Brain microvascular endothelial cell (primary cell): ENCODE measurements around the gene ANKMY1.

Experiments
- DNase-seq: peaks from one replicate; pipeline ENCODE4 v3.0.0-alpha.2; 2020
- H3K27ac ChIP-seq: fragments of 250-450 bp; sonication (Bioruptor Pico); 2 replicates; pipeline ENCODE4 v1.5.1; 2020; ENCODE audit warnings: mild to moderate bottlenecking, moderate library complexity
- H3K27me3 ChIP-seq: fragments of 250-450 bp; sonication (Bioruptor Pico); replicated peaks from 2 replicates; pipeline ENCODE4 v1.5.1; 2020; ENCODE audit warnings: mild to moderate bottlenecking
- H3K36me3 ChIP-seq: fragments of 250-450 bp; sonication (Bioruptor Pico); replicated peaks from 2 replicates; pipeline ENCODE4 v1.5.1; 2020; ENCODE audit warnings: mild to moderate bottlenecking
- H3K4me3 ChIP-seq: 2 replicates; pipeline ENCODE4 v1.5.1; 2011; ENCODE audit warnings: low read depth, mild to moderate bottlenecking, control low read depth, low read length, moderate library complexity
- in situ Hi-C: cut with HindIII; loops from 2 replicates; pipeline ENCODE4 v1.10.0; 2017; ENCODE audit warnings: low sequenced_read_pairs, low pct_ligation_motif_present
- TF ChIP-seq, protein P1 (sequence below): IDR thresholded peaks from 2 replicates; pipeline ENCODE4 v1.5.1; 2011; ENCODE audit warnings: low read depth, mild to moderate bottlenecking, moderate library complexity, low read length, control low read depth, inconsistent platforms; ENCODE audit errors: missing control alignments

ANKMY1 gene

GRCh38 chr2:240588669-240589068 is 30.9 kb upstream of the ANKMY1 start:
- no peak for DNase-seq
- Histone ChIP-seq H3K36me3 (peaks cover 2% of the 10 kb centered on the region), H3K27me3 (no peaks in the 10 kb centered on the region), H3K4me3 (no peak overlapping the region), H3K27ac (no peak overlapping the region)
- in situ Hi-C loops: no loop called here
- TF ChIP-seq, protein P1, sequence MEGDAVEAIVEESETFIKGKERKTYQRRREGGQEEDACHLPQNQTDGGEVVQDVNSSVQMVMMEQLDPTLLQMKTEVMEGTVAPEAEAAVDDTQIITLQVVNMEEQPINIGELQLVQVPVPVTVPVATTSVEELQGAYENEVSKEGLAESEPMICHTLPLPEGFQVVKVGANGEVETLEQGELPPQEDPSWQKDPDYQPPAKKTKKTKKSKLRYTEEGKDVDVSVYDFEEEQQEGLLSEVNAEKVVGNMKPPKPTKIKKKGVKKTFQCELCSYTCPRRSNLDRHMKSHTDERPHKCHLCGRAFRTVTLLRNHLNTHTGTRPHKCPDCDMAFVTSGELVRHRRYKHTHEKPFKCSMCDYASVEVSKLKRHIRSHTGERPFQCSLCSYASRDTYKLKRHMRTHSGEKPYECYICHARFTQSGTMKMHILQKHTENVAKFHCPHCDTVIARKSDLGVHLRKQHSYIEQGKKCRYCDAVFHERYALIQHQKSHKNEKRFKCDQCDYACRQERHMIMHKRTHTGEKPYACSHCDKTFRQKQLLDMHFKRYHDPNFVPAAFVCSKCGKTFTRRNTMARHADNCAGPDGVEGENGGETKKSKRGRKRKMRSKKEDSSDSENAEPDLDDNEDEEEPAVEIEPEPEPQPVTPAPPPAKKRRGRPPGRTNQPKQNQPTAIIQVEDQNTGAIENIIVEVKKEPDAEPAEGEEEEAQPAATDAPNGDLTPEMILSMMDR: no peak

GRCh38 chr2:240588006-240588655 is 30.3 kb upstream of the ANKMY1 start:
- H3K4me3 ChIP-seq: peak overlapping the region; percentile 96
- no peaks in the 10 kb centered on the region for H3K27me3 ChIP-seq
- in situ Hi-C loops: no loop called here
- peaks cover 2% of the 10 kb centered on the region for H3K36me3 ChIP-seq
- DNase-seq: no peak
- TF ChIP-seq, protein P1: no peak
- H3K27ac ChIP-seq: no peak overlapping the region

DNA sequence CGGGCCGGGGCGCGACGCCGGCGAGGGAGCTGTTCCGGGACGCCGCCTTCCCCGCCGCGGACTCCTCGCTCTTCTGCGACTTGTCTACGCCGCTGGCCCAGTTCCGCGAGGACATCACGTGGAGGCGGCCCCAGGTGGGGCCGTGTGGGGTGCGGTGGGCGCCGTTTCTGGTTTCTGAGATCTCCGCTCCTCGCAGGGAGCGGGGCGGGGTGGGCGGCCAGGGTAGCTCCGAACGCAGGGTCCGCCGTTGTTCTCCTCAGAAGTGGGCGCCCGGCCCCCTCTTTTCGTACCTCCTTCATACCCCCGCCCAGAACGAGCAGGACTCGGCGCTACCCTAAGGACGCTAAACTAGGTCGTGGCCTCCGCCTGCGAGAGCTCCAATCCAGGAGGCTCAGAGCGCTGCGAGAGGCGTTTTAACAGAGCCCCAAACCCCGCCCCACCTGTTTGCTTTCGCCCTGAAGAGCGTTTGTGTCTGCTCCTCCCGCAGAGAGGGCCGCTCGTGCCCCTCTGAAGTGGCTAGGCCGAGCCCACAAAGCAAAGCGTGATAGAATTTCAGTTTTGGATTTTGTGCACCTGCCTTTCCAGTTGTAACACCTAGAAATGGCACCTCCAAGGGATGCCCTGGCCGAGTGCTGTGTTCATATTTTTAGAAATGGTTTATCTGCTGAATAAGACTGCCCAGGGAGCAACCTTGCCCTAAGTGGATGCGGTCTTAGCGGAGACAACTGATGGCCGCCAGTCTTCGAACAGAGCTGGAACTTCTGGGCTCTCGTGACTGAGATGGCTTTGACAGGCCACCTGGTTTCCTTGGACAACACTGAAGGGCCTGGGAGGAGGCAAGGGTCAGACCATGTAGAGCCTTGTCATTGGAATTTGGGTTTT is 29.4 kb upstream of the ANKMY1 start:
- Histone ChIP-seq H3K4me3 (peak overlapping the region; percentile 96), H3K27ac (no peak overlapping the region), H3K27me3 (no peaks in the 10 kb centered on the region), H3K36me3 (peaks cover 2% of the 10 kb centered on the region)
- TF ChIP-seq, protein P1: no peak
- in situ Hi-C loops: no loop called here
- no peak for DNase-seq

DNA sequence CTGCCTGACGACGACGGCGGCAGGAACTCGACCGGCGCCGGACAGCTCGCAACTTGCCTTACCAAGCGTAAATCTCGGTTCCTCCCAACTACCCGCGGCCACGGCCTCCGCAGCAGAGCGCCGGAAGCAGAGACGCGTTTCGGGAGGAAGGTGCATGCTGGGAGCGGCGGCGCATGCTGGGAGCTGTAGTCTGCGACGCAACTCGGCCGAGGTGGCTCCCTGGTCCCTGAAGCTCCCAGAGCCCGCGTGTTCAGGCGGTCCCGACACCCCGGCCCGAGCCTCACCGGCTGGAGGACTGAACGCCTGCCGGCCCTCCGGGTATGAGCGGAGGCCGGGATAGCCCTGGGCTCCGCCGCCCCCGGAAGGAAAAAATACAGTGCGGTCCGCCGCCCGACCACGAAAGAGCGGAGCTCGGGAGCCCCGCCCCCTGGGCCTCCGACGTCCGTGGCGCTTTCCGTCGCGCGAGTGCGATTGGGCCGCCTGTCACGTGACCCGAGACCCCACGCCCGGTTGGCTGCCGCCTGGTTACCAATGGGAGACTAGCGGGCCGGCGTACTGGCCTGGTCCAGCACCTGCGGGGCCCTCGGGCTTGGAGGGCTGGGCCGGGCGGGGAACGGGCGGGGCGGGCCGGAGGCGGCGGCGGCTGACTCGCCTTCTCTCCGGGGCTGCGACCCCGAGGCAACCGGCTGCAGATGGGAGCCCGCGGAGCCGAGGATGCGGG is 28.6 kb upstream of the ANKMY1 start, which contains the start of gene CAPN10:
TSS of gene CAPN10 (plus strand) at position 537 of the 721 bp plus-strand sequence. CDS start at position 715, 178 bp downstream.
- peak; percentile 95 for DNase-seq
- in situ Hi-C loops: no loop called here
- Histone ChIP-seq H3K27ac (peak within 1 kb of the TSS; percentile 90), H3K27me3 (no peaks in the 10 kb centered on the region), H3K4me3 (peak within 1 kb of the TSS; percentile 96), H3K36me3 (peaks cover 2% of the 10 kb centered on the region)
- TF ChIP-seq, protein P1: no peak

- peaks cover 1% of the 10 kb centered on the region for H3K36me3 ChIP-seq
- TF ChIP-seq, protein P1: no peak
- in situ Hi-C loops: no loop called here
- H3K4me3 ChIP-seq: peak overlapping the region; percentile 96
- H3K27ac ChIP-seq: peak overlapping the region; percentile 90
- DNase-seq: no peak
- no peaks in the 10 kb centered on the region for H3K27me3 ChIP-seq
Measured at GRCh38 chr2:240585681-240586197, 28.0 kb upstream of the ANKMY1 start.
